Activated CD8-positive, alpha-beta memory T cell treated with anti-CD3 and anti-CD28 coated beads for 36 hours (primary cell): ENCODE data around the gene CHD2. TPM values are rescaled to one million over a fixed set of nuclear protein-coding genes. Genes with fewer than 3 reads are reported as not detected.

Source experiments
- CTCF ChIA-PET: fragments of 350-600 bp; sonication (Branson Sonifier 250); formaldehyde crosslinking; loops from one replicate; lab custom pipeline; 2021; ENCODE audit warnings: antibody characterized with exemption; lab: Charles Lee
- POLR2A ChIA-PET: fragments of 350-600 bp; sonication (Branson Sonifier 250); formaldehyde crosslinking; loops from one replicate; lab custom pipeline; 2021; ENCODE audit warnings: antibody characterized with exemption; lab: Charles Lee
- total RNA-seq, 2 experiments: library from RNA; stranded (reverse); gene quantifications; one replicate each; pipeline ENCODE4 v1.2.3, GENCODE V29; 2021

Gene CHD2
- total RNA-seq, 2 experiments from 2014 or later = 90.6 to 92.3 TPM

DNA sequence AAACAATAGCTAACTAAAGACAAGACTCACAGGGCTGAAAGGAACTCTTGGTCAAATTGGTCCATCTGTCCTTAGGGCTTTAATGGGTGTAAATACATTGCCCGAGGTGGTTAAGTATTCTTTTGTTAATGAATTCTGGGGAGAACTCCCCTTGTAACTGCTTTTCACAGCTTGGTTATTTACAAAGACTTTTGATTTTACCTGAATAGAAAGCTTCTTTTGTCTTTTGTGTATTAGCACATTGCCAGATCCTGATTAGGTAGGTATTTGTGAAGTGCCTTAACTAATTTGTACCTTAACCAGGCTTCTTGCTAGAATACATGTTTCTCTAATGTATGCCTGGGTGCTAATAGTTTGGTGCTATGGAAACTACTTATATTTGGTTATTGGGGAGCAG lies 14.0 kb downstream of the CHD2 start:
- ChIA-PET POLR2A (interaction anchor here (0.6 to 2.3 kb wide), 4 partner anchors 31 to 110 kb away, joined by 3 to 12 read pairs (median 8); no protein-coding TSS in a partner anchor), CTCF (interaction anchor here (4.0 to 4.2 kb wide), 2 partner anchors 105 to 117 kb away, joined by 10 to 13 read pairs; no protein-coding TSS in a partner anchor)

DNA sequence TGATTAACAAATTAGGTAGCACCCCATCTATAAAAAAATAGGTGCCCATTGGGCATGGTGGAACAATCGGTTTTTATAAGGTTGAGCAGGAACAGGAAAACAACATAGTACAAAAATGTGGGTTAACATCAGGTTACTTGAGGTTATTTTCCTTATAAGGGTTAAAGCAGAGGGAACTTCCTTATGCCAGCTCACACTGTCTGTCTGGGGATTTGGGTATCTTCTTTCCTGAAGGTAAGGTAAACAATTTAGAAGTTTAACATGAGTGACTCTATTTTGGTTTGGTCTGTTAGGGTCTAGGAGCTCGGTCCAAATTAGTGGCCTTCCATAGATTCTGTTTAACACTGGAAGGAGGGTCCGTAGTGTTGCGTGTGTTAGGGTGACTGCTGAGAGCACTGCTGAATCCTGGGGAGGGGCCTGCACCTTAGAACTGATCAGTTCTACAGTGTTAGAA lies 14.7 kb downstream of the CHD2 start:
- ChIA-PET POLR2A (interaction anchor here (0.7 to 2.3 kb wide), 6 partner anchors 8 to 106 kb away, joined by 3 to 12 read pairs (median 5); partner anchors contain the start of gene CHD2), CTCF (interaction anchor here (0.7 to 4.2 kb wide), 6 partner anchors 12 to 117 kb away, joined by 3 to 13 read pairs (median 6); no protein-coding TSS in a partner anchor)

GRCh38 chr15:92915766-92916435 lies 15.8 kb downstream of the CHD2 start:
- POLR2A ChIA-PET = interaction anchor here (0.7 to 2.3 kb wide), 6 partner anchors 9 to 107 kb away, joined by 3 to 12 read pairs (median 4); no protein-coding TSS in a partner anchor

GRCh38 chr15:92917598-92918407 lies 17.7 kb downstream of the CHD2 start:
- POLR2A ChIA-PET = interaction anchor here (0.8 to 1.3 kb wide), 5 partner anchors 10 to 109 kb away, joined by 3 to 9 read pairs (median 6); no protein-coding TSS in a partner anchor
- CTCF ChIA-PET = interaction anchor here (0.6 to 3.2 kb wide), 13 partner anchors 10 to 121 kb away, joined by 3 to 14 read pairs (median 3); no protein-coding TSS in a partner anchor

More at GRCh38 chr15:92915766-92916435, 15.8 kb downstream of the CHD2 start:
- CTCF ChIA-PET = interaction anchor here (0.7 to 4.2 kb wide), 9 partner anchors 8 to 120 kb away, joined by 3 to 14 read pairs (median 7); partner anchors contain the start of gene CHD2

DNA sequence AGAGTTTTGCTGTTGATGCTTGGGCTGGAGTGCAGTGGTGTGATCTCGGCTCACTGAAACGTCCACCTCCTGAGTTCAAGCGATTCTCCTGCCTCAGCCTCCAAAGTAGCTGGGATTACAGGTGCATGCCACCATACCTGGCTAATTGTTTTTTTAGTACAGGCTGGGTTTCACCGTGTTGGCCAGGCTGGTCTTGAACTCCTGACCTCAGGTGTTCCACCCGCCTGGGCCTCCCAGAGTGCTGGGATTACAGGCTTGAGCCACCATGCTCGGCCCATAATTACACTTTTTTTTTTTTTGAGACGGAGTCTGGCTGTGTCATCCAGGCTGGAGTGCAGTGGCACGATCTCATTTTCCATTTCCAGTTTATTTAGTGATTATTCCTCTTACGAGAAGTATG lies 18.8 kb downstream of the CHD2 start:
- ChIA-PET POLR2A (interaction anchor here (0.8 to 1.3 kb wide), 2 partner anchors 37 to 98 kb away, joined by 3 to 9 read pairs; no protein-coding TSS in a partner anchor), CTCF (interaction anchor here (1.6 kb wide), 2 partner anchors 111 to 122 kb away, joined by 9 to 13 read pairs; no protein-coding TSS in a partner anchor)

DNA sequence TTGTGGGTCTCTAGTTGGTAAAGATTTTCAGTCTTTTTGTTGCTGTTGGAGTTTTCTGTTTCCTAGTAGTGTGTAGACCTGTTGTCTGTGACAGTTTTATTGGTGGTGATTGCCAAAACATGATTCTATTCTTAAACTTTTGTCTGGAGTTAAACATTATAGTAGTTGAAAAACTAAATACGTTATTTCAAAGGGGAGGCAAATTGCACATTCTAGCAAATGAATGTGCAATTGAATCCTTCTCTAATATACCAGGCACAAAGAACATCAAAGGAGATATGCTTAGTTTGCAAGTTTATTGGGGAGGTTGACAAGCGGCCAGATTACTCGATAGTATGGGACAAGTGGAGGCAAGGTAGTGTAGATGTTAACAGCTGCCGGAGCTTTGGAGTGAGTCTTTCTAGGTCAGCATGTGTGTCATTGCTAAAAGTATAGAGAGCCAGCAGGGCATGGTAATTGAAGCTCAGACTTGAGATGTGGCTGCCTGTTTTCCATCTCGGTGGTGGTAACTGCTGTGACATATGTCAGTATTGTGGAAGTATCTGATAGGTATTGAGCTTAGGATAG lies 20.6 kb downstream of the CHD2 start:
- ChIA-PET CTCF (interaction anchor here (0.6 to 2.0 kb wide), 7 partner anchors 13 to 126 kb away, joined by 3 to 10 read pairs (median 4); no protein-coding TSS in a partner anchor), POLR2A (interaction anchor here (0.6 to 1.6 kb wide), 3 partner anchors 111 to 800 kb away, joined by 3 to 17 read pairs (median 4); no protein-coding TSS in a partner anchor)

GRCh38 chr15:92921215-92922131 lies 21.3 kb downstream of the CHD2 start:
- POLR2A ChIA-PET = interaction anchor here (0.8 to 1.6 kb wide), 4 partner anchors 14 to 117 kb away, joined by 3 to 17 read pairs (median 4); no protein-coding TSS in a partner anchor
- CTCF ChIA-PET = interaction anchor here (0.9 to 2.0 kb wide), 6 partner anchors 14 to 126 kb away, joined by 3 to 10 read pairs (median 4); no protein-coding TSS in a partner anchor

GRCh38 chr15:92922418-92923002 lies 22.4 kb downstream of the CHD2 start:
- POLR2A ChIA-PET = interaction anchor here (1.3 to 1.6 kb wide), 2 partner anchors 15 to 113 kb away, joined by 4 to 17 read pairs; no protein-coding TSS in a partner anchor
- CTCF ChIA-PET = interaction anchor here (0.9 to 1.1 kb wide), 2 partner anchors 114 to 115 kb away, joined by 3 read pairs; no protein-coding TSS in a partner anchor

DNA sequence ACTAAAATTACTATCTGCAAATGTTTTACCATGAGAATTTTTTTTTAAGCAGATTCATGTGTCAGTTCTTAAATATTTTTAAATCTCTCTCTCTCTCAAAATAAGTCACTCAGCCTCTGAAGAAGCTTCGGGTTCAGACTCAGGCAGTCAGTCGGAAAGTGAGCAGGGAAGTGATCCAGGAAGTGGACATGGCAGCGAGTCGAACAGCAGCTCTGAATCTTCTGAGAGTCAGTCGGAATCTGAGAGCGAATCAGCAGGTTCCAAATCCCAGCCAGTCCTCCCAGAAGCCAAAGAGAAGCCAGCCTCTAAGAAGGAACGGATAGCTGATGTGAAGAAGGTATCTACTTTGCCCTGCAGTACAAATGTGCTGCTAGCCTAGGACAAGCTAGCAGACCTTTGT lies 24.1 kb downstream of the CHD2 start:
- POLR2A ChIA-PET = no interaction called here
- CTCF ChIA-PET = interaction anchor here (0.7 to 1.0 kb wide), 2 partner anchors 13 to 44 kb away, joined by 3 read pairs; no protein-coding TSS in a partner anchor

DNA sequence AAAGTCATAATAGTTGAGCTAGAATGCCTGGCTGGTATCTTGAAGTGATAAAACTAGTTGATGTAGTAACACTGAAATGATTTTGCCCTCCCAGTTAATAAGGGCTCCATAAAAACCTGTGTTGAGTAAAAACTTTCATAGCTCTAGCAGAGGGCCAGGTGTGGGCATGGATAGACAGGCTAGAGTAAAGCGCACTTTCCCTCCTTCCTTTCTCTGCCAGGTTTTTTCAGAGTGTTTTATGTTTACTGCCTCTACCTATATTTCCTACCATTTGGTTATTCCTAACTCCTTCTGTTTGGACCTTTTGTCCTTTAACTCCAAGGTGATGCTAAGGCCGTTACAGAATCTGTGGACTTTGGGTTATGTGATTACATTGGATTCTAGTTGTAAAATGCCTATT lies 25.3 kb downstream of the CHD2 start:
- POLR2A ChIA-PET = interaction anchor here (1.1 kb wide), 1 partner anchor 9 kb away, joined by 3 read pairs; no protein-coding TSS in a partner anchor
- CTCF ChIA-PET = interaction anchor here (1.0 to 1.1 kb wide), 2 partner anchors 17 to 126 kb away, joined by 3 read pairs; no protein-coding TSS in a partner anchor

- ChIA-PET CTCF (interaction anchor here (0.6 to 0.9 kb wide), 2 partner anchors 12 to 106 kb away, joined by 3 read pairs; no protein-coding TSS in a partner anchor), POLR2A (no interaction called here)
These were observed 28.2 kb downstream of the CHD2 start for GRCh38 chr15:92928225-92928750.

GRCh38 chr15:92929002-92929401 lies 28.9 kb downstream of the CHD2 start:
- POLR2A ChIA-PET = no interaction called here
- CTCF ChIA-PET = no interaction called here

DNA sequence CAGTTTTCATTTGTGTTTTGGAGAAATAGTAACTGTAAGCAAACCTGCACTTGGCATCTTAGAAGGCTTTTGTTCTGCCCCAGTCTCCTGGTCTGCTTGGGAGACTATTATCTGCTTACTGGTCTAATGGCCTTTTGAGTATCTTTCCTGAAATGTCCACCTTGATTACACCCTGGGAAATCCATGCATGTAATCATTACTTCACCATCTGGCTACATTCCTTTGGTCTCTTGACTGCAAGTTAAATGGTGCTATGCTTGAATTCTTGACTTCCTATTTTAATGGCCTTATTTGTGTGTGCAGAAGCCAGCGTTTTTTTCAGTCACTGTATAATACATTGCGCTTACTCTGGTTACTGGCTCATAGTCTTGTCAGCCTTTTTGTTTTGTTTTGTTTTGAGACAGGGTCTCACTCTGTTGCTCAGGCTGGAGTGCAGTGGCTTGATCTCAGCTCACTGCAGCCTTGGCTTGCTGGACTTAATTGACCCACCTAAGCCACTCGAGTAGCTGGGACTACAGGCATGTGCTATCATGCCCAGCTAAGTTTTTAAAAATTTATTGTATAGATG lies 30.0 kb downstream of the CHD2 start:
- ChIA-PET CTCF (no interaction called here), POLR2A (no interaction called here)

GRCh38 chr15:92930776-92931175 lies 30.7 kb downstream of the CHD2 start:
- ChIA-PET POLR2A (no interaction called here), CTCF (no interaction called here)

DNA sequence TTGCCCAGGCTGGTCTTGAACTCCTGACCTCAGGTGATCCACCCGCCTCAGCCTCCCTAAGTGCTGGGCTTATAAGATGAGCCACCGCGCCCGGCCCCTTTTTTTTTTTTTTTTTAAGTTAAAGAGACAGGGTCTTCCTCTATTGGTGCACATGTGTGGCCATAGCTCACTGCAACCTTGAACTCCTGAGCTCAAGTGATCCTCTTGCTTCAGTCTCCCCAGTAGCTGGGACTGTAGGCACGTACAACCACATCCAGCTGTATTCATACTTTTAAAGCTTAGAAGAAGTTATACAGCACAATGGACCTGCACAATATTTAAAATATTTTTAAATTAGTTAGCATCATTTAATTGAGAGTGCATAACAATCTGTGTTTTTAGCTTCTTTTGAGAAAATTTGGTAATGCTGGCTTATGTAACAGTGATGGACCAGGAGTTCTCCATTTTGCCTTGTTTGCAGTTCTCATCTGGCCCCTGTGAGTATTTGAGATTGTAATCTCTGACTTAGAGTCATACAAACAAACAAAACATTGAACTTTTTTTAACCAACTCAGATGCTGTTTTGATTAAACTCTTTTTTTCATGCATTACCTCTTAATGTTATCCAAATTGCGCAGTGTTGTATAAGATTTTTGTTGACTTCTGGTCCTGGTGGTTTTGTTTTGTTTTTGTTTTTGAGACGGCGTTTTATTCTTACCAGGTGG lies 33.0 kb downstream of the CHD2 start:
- ChIA-PET POLR2A (no interaction called here), CTCF (no interaction called here)
